Progenitor cell of endocrine pancreas (in vitro differentiated cells): ENCODE results near the gene DEAF1. TPM values are rescaled to one million over a fixed set of nuclear protein-coding genes. Genes with fewer than 3 reads are reported as not detected.

Experiments used
- DNase-seq: peaks from one replicate; pipeline ENCODE4 v3.0.0; 2021; ENCODE audit warnings: low spot score; ENCODE audit not compliant: unreplicated experiment
- H3K27ac Mint-ChIP-seq: 2 replicates; pipeline ENCODE4 v1.8.0; 2021; ENCODE audit warnings: mild to moderate bottlenecking, moderate library complexity, mixed read lengths
- H3K27me3 Mint-ChIP-seq: 2 replicates; pipeline ENCODE4 v1.8.0; 2021; ENCODE audit warnings: mixed read lengths
- H3K36me3 Mint-ChIP-seq: 2 replicates; pipeline ENCODE4 v1.8.0; 2022; ENCODE audit warnings: mixed read lengths; ENCODE audit not compliant: insufficient read depth
- H3K4me1 Mint-ChIP-seq: 2 replicates; pipeline ENCODE4 v1.8.0; 2021; ENCODE audit warnings: low read depth, mixed read lengths
- H3K4me3 Mint-ChIP-seq: 2 replicates; pipeline ENCODE4 v1.8.0; 2021; ENCODE audit warnings: low read depth, mild to moderate bottlenecking, moderate library complexity, mixed read lengths
- H3K9me3 Mint-ChIP-seq: 2 replicates; pipeline ENCODE4 v1.8.0; 2021; ENCODE audit warnings: low read depth, mixed read lengths
- CTCF ChIP-seq: fragments of 200-600 bp; sonication (generic); IDR thresholded peaks from one replicate; pipeline ENCODE4 v1.5.0; 2021; ENCODE audit warnings: antibody characterized with exemption, mild to moderate bottlenecking; ENCODE audit not compliant: unreplicated experiment
- total RNA-seq: library from RNA; stranded (reverse); gene quantifications from 2 replicates; pipeline ENCODE4 v1.2.1, GENCODE V29; 2021

The DEAF1 gene
- total RNA-seq, 1 donor from 2014 or later: 49.2 TPM

GRCh38 chr11:688681-689080 lies 6.3 kb downstream of the DEAF1 start:
- H3K36me3 Mint-ChIP-seq: peaks cover 22% of the 10 kb centered on the region
- peaks cover 13% of the 10 kb centered on the region for H3K4me1 Mint-ChIP-seq
- H3K4me3 Mint-ChIP-seq: no peak overlapping the region
- H3K27ac Mint-ChIP-seq: no peak overlapping the region
- no peaks in the 10 kb centered on the region for H3K27me3 Mint-ChIP-seq
- DNase-seq: no peak
- TF ChIP-seq CTCF: no peak
- no peaks in the 10 kb centered on the region for H3K9me3 Mint-ChIP-seq

- H3K36me3 Mint-ChIP-seq: peaks cover 29% of the 10 kb centered on the region
- H3K27me3 Mint-ChIP-seq: no peaks in the 10 kb centered on the region
- peaks cover 6% of the 10 kb centered on the region for H3K4me1 Mint-ChIP-seq
- no peak overlapping the region for H3K27ac Mint-ChIP-seq
- no peak overlapping the region for H3K4me3 Mint-ChIP-seq
- DNase-seq: no peak
- no peak for TF ChIP-seq CTCF
- H3K9me3 Mint-ChIP-seq: no peaks in the 10 kb centered on the region
Observed at GRCh38 chr11:687751-688150, 7.3 kb downstream of the DEAF1 start.

GRCh38 chr11:686451-687243 lies 8.4 kb downstream of the DEAF1 start:
- DNase-seq: no peak
- no peak overlapping the region for H3K27ac Mint-ChIP-seq
- no peak overlapping the region for H3K4me3 Mint-ChIP-seq
- H3K36me3 Mint-ChIP-seq: peaks cover 35% of the 10 kb centered on the region
- no peak for TF ChIP-seq CTCF
- no peaks in the 10 kb centered on the region for H3K27me3 Mint-ChIP-seq
- no peaks in the 10 kb centered on the region for H3K9me3 Mint-ChIP-seq
- H3K4me1 Mint-ChIP-seq: no peaks in the 10 kb centered on the region

GRCh38 chr11:680970-681369 lies 14.1 kb downstream of the DEAF1 start:
- no peak for TF ChIP-seq CTCF
- Mint-ChIP-seq H3K4me3 (no peak overlapping the region), H3K27me3 (no peaks in the 10 kb centered on the region), H3K27ac (no peak overlapping the region), H3K9me3 (no peaks in the 10 kb centered on the region), H3K36me3 (peaks cover 30% of the 10 kb centered on the region), H3K4me1 (no peaks in the 10 kb centered on the region)
- DNase-seq: no peak

- Mint-ChIP-seq H3K9me3 (no peaks in the 10 kb centered on the region), H3K4me1 (no peaks in the 10 kb centered on the region), H3K27me3 (no peaks in the 10 kb centered on the region), H3K36me3 (peaks cover 30% of the 10 kb centered on the region), H3K27ac (no peak overlapping the region), H3K4me3 (no peak overlapping the region)
- no peak for DNase-seq
- no peak for TF ChIP-seq CTCF
Observed at GRCh38 chr11:680476-680875, 14.5 kb downstream of the DEAF1 start.
